ENCODE data around the gene LYST.

GRCh38 chr1:235873571-235873970 lies 6.9 kb upstream of the LYST start:
- TF ChIP-seq, protein P1, sequence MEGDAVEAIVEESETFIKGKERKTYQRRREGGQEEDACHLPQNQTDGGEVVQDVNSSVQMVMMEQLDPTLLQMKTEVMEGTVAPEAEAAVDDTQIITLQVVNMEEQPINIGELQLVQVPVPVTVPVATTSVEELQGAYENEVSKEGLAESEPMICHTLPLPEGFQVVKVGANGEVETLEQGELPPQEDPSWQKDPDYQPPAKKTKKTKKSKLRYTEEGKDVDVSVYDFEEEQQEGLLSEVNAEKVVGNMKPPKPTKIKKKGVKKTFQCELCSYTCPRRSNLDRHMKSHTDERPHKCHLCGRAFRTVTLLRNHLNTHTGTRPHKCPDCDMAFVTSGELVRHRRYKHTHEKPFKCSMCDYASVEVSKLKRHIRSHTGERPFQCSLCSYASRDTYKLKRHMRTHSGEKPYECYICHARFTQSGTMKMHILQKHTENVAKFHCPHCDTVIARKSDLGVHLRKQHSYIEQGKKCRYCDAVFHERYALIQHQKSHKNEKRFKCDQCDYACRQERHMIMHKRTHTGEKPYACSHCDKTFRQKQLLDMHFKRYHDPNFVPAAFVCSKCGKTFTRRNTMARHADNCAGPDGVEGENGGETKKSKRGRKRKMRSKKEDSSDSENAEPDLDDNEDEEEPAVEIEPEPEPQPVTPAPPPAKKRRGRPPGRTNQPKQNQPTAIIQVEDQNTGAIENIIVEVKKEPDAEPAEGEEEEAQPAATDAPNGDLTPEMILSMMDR (IDR thresholded peaks at IDR 0.05; ENCODE audit: insufficient read depth, low read length, poor library complexity, severe bottlenecking): no peak
- TF ChIP-seq EZH2phosphoT487 (conservative IDR thresholded peaks at IDR 0.05; ENCODE audit: low read length): no peak
